ENCODE results near the gene PRKACA.

DNA sequence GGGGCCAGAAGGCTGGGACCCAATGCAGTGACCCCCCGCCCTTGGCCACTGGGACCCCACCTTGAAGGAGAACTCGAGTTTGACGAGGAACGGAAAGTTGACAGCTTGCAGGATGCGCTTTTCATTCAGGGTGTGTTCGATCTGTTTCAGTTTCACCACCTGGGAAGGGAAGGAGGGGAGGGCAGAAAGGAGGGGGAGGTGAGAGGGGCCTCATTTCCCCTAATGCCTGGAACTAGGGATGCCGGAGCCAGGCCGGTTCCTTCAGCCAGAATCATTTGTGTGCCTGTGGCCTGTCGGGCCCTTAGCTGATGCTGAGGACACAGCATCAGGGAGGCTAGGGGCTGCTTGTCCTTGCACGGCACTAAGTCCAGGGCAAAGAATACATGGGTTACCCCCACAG is 14.8 kb downstream of the PRKACA start:
- TF ChIP-seq, protein P1, sequence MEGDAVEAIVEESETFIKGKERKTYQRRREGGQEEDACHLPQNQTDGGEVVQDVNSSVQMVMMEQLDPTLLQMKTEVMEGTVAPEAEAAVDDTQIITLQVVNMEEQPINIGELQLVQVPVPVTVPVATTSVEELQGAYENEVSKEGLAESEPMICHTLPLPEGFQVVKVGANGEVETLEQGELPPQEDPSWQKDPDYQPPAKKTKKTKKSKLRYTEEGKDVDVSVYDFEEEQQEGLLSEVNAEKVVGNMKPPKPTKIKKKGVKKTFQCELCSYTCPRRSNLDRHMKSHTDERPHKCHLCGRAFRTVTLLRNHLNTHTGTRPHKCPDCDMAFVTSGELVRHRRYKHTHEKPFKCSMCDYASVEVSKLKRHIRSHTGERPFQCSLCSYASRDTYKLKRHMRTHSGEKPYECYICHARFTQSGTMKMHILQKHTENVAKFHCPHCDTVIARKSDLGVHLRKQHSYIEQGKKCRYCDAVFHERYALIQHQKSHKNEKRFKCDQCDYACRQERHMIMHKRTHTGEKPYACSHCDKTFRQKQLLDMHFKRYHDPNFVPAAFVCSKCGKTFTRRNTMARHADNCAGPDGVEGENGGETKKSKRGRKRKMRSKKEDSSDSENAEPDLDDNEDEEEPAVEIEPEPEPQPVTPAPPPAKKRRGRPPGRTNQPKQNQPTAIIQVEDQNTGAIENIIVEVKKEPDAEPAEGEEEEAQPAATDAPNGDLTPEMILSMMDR (conservative IDR thresholded peaks at IDR 0.05; ENCODE audit: low read length), result no peak
- TF ChIP-seq EZH2phosphoT487 (IDR thresholded peaks at IDR 0.05; ENCODE audit: borderline replicate concordance, low read depth, low read length), result no peak

Measured in OCI-LY7 (cell line).